ENCODE data around the gene NLRC5.
A peak's percentile ranks its signal among the peaks of the same experiment; 100 is the strongest.
"Not testable (repeated sequence)": the region's sequence is repeated elsewhere in the genome, so short reads cannot be mapped to it uniquely, and the experiment has no call there.

NLRC5 gene

GRCh38 chr16:57098188-57098841 lies 109.0 kb downstream of the NLRC5 start:
- peak; percentile 23 for TF ChIP-seq CTCF (IDR thresholded peaks at IDR 0.05; ENCODE audit: low read depth, low read length, poor library complexity, severe bottlenecking)
- TF ChIP-seq EZH2phosphoT487 (IDR thresholded peaks at IDR 0.05; ENCODE audit: borderline replicate concordance, low read length), result no peak
- H3K36me3 ChIP-seq (ENCODE audit: control insufficient read depth, low read length), result no peaks in the 10 kb centered on the region
- H3K79me2 ChIP-seq (ENCODE audit: control insufficient read depth, low read length), result no peaks in the 10 kb centered on the region
- no peak overlapping the region for H3K4me3 ChIP-seq (ENCODE audit: low read length)
- no peaks in the 10 kb centered on the region for H3K9me3 ChIP-seq (ENCODE audit: control insufficient read depth, insufficient read depth, low read length)
- H3K4me2 ChIP-seq (ENCODE audit: low read length), result no peak overlapping the region
- H3K27ac ChIP-seq (ENCODE audit: low read depth, low read length), result no peak overlapping the region
- H3F3A ChIP-seq (ENCODE audit: control insufficient read depth, insufficient read depth), result no peaks in the 10 kb centered on the region
- no peaks in the 10 kb centered on the region for H3K27me3 ChIP-seq (ENCODE audit: control insufficient read depth, low read length)
- peaks cover 6% of the 10 kb centered on the region for H3K4me1 ChIP-seq (ENCODE audit: control insufficient read depth, low read length)
- H3K9me2 ChIP-seq (replicated peaks; ENCODE audit: control insufficient read depth, low read length), result no peaks in the 10 kb centered on the region
- H4K20me1 ChIP-seq (ENCODE audit: control insufficient read depth, insufficient read depth, low read depth, low read length), result no peaks in the 10 kb centered on the region

- H3K27ac ChIP-seq (ENCODE audit: low read depth, low read length); H3K4me1 ChIP-seq (ENCODE audit: control insufficient read depth, low read length); H3K79me2 ChIP-seq (ENCODE audit: control insufficient read depth, low read length); H3F3A ChIP-seq (ENCODE audit: control insufficient read depth, insufficient read depth); H3K4me3 ChIP-seq (ENCODE audit: low read length); H3K36me3 ChIP-seq (ENCODE audit: control insufficient read depth, low read length); H3K9me2 ChIP-seq (replicated peaks; ENCODE audit: control insufficient read depth, low read length); H3K27me3 ChIP-seq (ENCODE audit: control insufficient read depth, low read length); H3K9me3 ChIP-seq (ENCODE audit: control insufficient read depth, insufficient read depth, low read length); H3K4me2 ChIP-seq (ENCODE audit: low read length); H4K20me1 ChIP-seq (ENCODE audit: control insufficient read depth, insufficient read depth, low read depth, low read length): not testable (repeated sequence)
These were observed 110.6 kb downstream of the NLRC5 start for GRCh38 chr16:57099965-57100364.

GRCh38 chr16:57100445-57100844 lies 111.1 kb downstream of the NLRC5 start:
- no peaks in the 10 kb centered on the region for H3K9me3 ChIP-seq (ENCODE audit: control insufficient read depth, insufficient read depth, low read length)
- no peaks in the 10 kb centered on the region for H3K36me3 ChIP-seq (ENCODE audit: control insufficient read depth, low read length)
- peaks cover 4% of the 10 kb centered on the region; the same call in 1 of the 2 replicates for H3K4me1 ChIP-seq (ENCODE audit: control insufficient read depth, low read length)
- H4K20me1 ChIP-seq (ENCODE audit: control insufficient read depth, insufficient read depth, low read depth, low read length), result no peaks in the 10 kb centered on the region
- no peak overlapping the region for H3K4me3 ChIP-seq (ENCODE audit: low read length)
- no peak overlapping the region for H3K27ac ChIP-seq (ENCODE audit: low read depth, low read length)
- H3K27me3 ChIP-seq (ENCODE audit: control insufficient read depth, low read length), result no peaks in the 10 kb centered on the region
- no peaks in the 10 kb centered on the region for H3K9me2 ChIP-seq (replicated peaks; ENCODE audit: control insufficient read depth, low read length)
- no peaks in the 10 kb centered on the region for H3F3A ChIP-seq (ENCODE audit: control insufficient read depth, insufficient read depth)
- TF ChIP-seq CTCF (IDR thresholded peaks at IDR 0.05; ENCODE audit: low read depth, low read length, poor library complexity, severe bottlenecking) (no peak), EZH2phosphoT487 (IDR thresholded peaks at IDR 0.05; ENCODE audit: borderline replicate concordance, low read length) (no peak)
- no peaks in the 10 kb centered on the region for H3K79me2 ChIP-seq (ENCODE audit: control insufficient read depth, low read length)
- no peak overlapping the region for H3K4me2 ChIP-seq (ENCODE audit: low read length)

GRCh38 chr16:57102888-57103851 lies 113.8 kb downstream of the NLRC5 start:
- no peaks in the 10 kb centered on the region for H3K9me2 ChIP-seq (replicated peaks; ENCODE audit: control insufficient read depth, low read length)
- no peaks in the 10 kb centered on the region for H4K20me1 ChIP-seq (ENCODE audit: control insufficient read depth, insufficient read depth, low read depth, low read length)
- H3K4me3 ChIP-seq (ENCODE audit: low read length), result no peak overlapping the region
- H3K4me1 ChIP-seq (ENCODE audit: control insufficient read depth, low read length), result no peaks in the 10 kb centered on the region
- H3K36me3 ChIP-seq (ENCODE audit: control insufficient read depth, low read length), result no peaks in the 10 kb centered on the region
- H3F3A ChIP-seq (ENCODE audit: control insufficient read depth, insufficient read depth), result no peaks in the 10 kb centered on the region
- H3K4me2 ChIP-seq (ENCODE audit: low read length), result no peak overlapping the region
- H3K79me2 ChIP-seq (ENCODE audit: control insufficient read depth, low read length), result no peaks in the 10 kb centered on the region
- H3K27me3 ChIP-seq (ENCODE audit: control insufficient read depth, low read length), result no peaks in the 10 kb centered on the region
- H3K9me3 ChIP-seq (ENCODE audit: control insufficient read depth, insufficient read depth, low read length), result no peaks in the 10 kb centered on the region
- TF ChIP-seq EZH2phosphoT487 (IDR thresholded peaks at IDR 0.05; ENCODE audit: borderline replicate concordance, low read length) (no peak), CTCF (IDR thresholded peaks at IDR 0.05; ENCODE audit: low read depth, low read length, poor library complexity, severe bottlenecking) (no peak)
- H3K27ac ChIP-seq (ENCODE audit: low read depth, low read length), result no peak overlapping the region

Measured in DOHH2 (cell line).